ENCODE results near the gene TMEM129. TPM values are rescaled to one million over a fixed set of nuclear protein-coding genes. Genes with fewer than 3 reads are reported as not detected.

Gene TMEM129
- total RNA-seq, 1 donor from 2014 or later: 14.1 TPM

DNA sequence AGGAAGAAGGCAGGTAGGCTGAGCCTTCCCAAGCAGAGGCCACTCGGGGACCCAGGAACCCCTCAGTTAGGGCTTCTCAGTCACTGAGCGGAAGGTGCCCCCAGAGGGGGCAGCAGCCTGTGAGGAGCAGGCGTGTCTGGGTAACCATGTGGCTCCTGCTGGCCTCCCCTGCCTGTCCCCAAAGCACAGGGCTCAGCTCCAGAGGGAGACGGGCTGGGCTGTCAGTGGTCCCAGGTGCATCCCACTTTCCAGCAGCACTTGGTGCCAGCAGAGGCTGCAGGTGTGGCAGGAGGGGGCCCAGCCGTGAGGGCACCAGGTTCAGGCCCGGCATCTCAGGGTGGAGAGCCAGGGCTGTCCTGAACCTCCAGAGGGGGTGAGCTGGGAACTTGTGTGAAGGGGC lies 22.9 kb upstream of the TMEM129 start:
- TF ChIP-seq EZH2phosphoT487 (IDR thresholded peaks at IDR 0.05): no peak
- no peak for TF ChIP-seq EZH2 (IDR thresholded peaks at IDR 0.05)
- TF ChIP-seq, protein P1, sequence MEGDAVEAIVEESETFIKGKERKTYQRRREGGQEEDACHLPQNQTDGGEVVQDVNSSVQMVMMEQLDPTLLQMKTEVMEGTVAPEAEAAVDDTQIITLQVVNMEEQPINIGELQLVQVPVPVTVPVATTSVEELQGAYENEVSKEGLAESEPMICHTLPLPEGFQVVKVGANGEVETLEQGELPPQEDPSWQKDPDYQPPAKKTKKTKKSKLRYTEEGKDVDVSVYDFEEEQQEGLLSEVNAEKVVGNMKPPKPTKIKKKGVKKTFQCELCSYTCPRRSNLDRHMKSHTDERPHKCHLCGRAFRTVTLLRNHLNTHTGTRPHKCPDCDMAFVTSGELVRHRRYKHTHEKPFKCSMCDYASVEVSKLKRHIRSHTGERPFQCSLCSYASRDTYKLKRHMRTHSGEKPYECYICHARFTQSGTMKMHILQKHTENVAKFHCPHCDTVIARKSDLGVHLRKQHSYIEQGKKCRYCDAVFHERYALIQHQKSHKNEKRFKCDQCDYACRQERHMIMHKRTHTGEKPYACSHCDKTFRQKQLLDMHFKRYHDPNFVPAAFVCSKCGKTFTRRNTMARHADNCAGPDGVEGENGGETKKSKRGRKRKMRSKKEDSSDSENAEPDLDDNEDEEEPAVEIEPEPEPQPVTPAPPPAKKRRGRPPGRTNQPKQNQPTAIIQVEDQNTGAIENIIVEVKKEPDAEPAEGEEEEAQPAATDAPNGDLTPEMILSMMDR (IDR thresholded peaks at IDR 0.05): no peak
- no peak for DNase-seq (ENCODE audit: low spot score)
- Histone ChIP-seq H3K9me3 (ENCODE audit: low read depth) (no peaks in the 10 kb centered on the region), H3K4me3 (no peak overlapping the region), H3K27ac (no peak overlapping the region), H4K20me1 (ENCODE audit: low read depth) (peaks cover 27% of the 10 kb centered on the region), H3F3A (ENCODE audit: low read depth) (peaks cover 34% of the 10 kb centered on the region), H2AFZ (replicated peaks) (no peak overlapping the region), H3K36me3 (no peaks in the 10 kb centered on the region), H3K9ac (no peak overlapping the region), H3K27me3 (peaks cover 6% of the 10 kb centered on the region), H3K4me1 (peaks cover 10% of the 10 kb centered on the region), H3K4me2 (no peak overlapping the region), H3K79me2 (ENCODE audit: low read depth) (no peaks in the 10 kb centered on the region)
- Mint-ChIP-seq H3K4me1 (no peaks in the 10 kb centered on the region), H3K27me3 (ENCODE audit: insufficient read depth, low read depth) (peaks cover 4% of the 10 kb centered on the region), H3K27ac (no peak overlapping the region), H3K36me3 (peaks cover 18% of the 10 kb centered on the region), H3K9me3 (no peaks in the 10 kb centered on the region), H3K4me3 (no peak overlapping the region)

DNA sequence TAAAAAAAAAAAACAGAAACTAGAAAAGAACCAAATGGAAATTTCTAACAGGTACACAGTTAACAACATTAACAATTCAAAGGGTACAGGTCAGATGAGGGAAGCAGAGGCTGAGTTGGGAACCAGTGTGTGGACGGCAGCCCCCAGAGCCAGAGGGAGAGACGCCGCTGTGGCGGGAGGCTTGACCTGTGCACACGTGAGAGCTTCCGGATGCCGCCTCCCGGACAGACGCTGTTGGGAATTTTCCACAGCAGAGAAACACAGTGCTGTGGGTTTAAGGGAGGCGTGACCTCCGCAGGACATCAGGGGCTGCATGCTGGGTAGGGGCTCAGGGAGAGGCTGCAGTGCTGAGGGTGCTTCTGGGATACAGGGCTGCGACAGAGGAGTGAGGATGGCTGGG lies 22.4 kb upstream of the TMEM129 start:
- Histone ChIP-seq H4K20me1 (ENCODE audit: low read depth) (peaks cover 27% of the 10 kb centered on the region), H3K9me3 (ENCODE audit: low read depth) (no peaks in the 10 kb centered on the region), H3F3A (ENCODE audit: low read depth) (peaks cover 34% of the 10 kb centered on the region), H2AFZ (replicated peaks) (no peak overlapping the region), H3K27me3 (peaks cover 6% of the 10 kb centered on the region), H3K27ac (no peak overlapping the region), H3K4me2 (no peak overlapping the region), H3K9ac (no peak overlapping the region), H3K4me3 (no peak overlapping the region), H3K4me1 (peaks cover 10% of the 10 kb centered on the region), H3K36me3 (no peaks in the 10 kb centered on the region), H3K79me2 (ENCODE audit: low read depth) (no peaks in the 10 kb centered on the region)
- H3K27me3 Mint-ChIP-seq (ENCODE audit: insufficient read depth, low read depth): peaks cover 8% of the 10 kb centered on the region
- H3K9me3 Mint-ChIP-seq: no peaks in the 10 kb centered on the region
- H3K4me1 Mint-ChIP-seq: no peaks in the 10 kb centered on the region
- no peak for DNase-seq (ENCODE audit: low spot score)
- H3K4me3 Mint-ChIP-seq: no peak overlapping the region
- H3K36me3 Mint-ChIP-seq: peaks cover 22% of the 10 kb centered on the region
- TF ChIP-seq, protein P1 (IDR thresholded peaks at IDR 0.05): no peak
- TF ChIP-seq EZH2 (IDR thresholded peaks at IDR 0.05): no peak
- no peak overlapping the region for H3K27ac Mint-ChIP-seq

GRCh38 chr4:1741208-1741607 lies 20.1 kb upstream of the TMEM129 start:
- Mint-ChIP-seq H3K9me3 (no peaks in the 10 kb centered on the region), H3K27me3 (ENCODE audit: insufficient read depth, low read depth) (peaks cover 10% of the 10 kb centered on the region), H3K4me3 (no peak overlapping the region), H3K4me1 (no peaks in the 10 kb centered on the region), H3K27ac (no peak overlapping the region), H3K36me3 (peaks cover 32% of the 10 kb centered on the region)
- H3K27me3 ChIP-seq: no peaks in the 10 kb centered on the region
- no peak overlapping the region for H3K27ac ChIP-seq
- no peaks in the 10 kb centered on the region for H3K79me2 ChIP-seq (ENCODE audit: low read depth)
- no peak overlapping the region for H3K4me3 ChIP-seq
- no peaks in the 10 kb centered on the region for H3K9me3 ChIP-seq (ENCODE audit: low read depth)
- no peak overlapping the region for H3K4me2 ChIP-seq
- peaks cover 20% of the 10 kb centered on the region for H4K20me1 ChIP-seq (ENCODE audit: low read depth)
- no peak overlapping the region for H3K9ac ChIP-seq
- no peaks in the 10 kb centered on the region for H3K4me1 ChIP-seq
- H2AFZ ChIP-seq (replicated peaks): no peak overlapping the region
- no peaks in the 10 kb centered on the region for H3K36me3 ChIP-seq
- TF ChIP-seq EZH2 (IDR thresholded peaks at IDR 0.05) (no peak), EZH2phosphoT487 (IDR thresholded peaks at IDR 0.05) (no peak)
- TF ChIP-seq, protein P1 (IDR thresholded peaks at IDR 0.05): no peak
- H3F3A ChIP-seq (ENCODE audit: low read depth): peaks cover 27% of the 10 kb centered on the region
- DNase-seq (ENCODE audit: low spot score): no peak

Measured in neural progenitor cell (in vitro differentiated cells).